RPMI8226 (cell line): ENCODE results near the gene PADI1.

Experiments
- DNase-seq: peaks from one replicate; pipeline ENCODE4 v3.0.0-alpha.2; 2015

PADI1 gene

DNA sequence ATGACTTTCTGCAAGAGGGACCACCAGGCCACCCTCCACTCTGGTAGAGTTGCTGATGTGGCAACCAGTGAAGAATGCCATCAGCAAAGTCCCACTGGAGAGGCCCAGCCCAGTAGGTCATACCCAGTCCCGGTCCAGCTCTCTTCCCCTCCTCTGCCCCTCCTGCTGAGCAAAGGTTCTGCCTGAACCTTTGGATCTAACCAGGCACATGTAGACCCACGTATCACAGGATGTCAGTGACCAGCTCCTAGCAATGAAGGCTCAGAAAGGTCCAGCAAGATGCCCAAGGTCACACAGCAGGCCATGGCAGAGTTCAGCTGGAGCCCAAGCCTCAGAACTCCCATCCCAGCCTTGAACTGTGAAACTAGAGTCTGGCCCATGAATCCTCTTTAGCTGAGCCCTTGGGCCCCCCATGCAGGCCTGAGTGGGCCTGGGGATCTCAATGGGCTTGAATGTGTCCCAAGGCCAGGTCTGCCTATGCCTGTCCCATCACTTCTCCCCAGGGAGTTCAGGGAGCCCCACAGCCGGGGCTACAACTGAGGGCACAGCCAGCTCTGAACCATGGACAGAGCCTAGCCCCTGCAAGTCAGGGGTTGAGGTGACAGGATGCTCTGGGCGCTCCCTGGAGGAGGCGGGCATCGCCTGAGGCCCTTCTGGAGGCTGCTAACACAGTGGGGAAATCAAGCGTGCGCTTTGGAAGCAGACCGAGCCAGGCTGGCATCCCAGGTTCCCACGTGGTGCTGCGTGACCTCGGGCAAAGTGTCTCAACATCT, 21.4 kb upstream of the PADI1 start:
- no peak for DNase-seq

GRCh38 chr1:17184161-17184665, 20.7 kb upstream of the PADI1 start:
- no peak for DNase-seq

DNA sequence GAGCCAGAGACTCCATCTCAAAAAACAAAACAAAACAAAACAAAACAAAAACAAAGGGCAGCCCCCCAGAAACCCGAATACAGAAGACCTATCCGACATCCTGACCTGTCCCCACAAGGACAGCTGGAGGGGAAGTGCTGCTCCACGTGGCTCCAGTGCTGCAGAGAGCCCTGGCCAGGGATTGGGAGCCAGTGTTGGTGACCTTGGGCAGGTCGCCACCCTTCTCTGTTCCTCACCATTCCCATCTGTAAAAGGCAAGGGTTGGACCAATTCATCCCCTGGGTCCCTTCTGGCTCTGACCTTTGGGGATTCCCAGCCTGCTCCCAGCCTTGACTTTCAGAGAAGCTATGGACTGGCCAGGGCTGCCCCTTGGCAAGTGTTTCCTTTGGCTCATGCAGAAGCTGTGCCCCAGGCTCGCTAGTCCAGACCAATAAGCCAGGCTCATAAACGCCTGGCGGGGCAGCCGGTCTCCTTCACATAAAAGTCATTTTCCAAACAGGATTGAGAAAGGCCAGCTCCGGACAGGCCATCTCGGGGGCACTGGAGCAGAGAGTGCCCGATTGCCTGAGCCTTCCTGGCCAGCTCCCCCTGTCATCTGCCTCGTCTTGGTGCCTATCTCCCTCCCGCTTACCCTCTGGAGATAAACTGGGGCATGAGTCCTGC, 20.0 kb upstream of the PADI1 start:
- DNase-seq = no peak

- no peak for DNase-seq
These were observed 19.5 kb upstream of the PADI1 start for GRCh38 chr1:17185485-17185860.

GRCh38 chr1:17186216-17186909, 18.6 kb upstream of the PADI1 start:
- DNase-seq = no peak

DNA sequence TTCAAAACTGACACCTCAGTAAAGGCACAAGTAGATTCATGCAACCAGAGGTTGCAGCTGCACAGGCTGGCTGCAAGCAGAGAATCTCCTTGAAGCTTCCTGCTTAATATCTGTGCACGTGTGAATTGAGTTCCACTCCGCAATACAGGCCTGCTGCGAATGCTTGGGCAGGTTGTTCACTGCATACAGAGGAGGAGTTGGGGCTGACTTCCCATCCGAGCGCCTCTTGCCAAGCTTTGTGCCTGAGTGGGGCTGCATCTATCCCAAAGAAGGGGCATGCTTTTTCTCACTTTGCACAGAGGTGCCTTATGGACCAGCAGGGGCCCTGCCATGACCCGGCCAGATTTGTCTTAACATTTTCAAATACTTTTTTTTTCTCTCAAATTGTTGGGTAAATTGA, 17.9 kb upstream of the PADI1 start:
- DNase-seq = no peak

DNA sequence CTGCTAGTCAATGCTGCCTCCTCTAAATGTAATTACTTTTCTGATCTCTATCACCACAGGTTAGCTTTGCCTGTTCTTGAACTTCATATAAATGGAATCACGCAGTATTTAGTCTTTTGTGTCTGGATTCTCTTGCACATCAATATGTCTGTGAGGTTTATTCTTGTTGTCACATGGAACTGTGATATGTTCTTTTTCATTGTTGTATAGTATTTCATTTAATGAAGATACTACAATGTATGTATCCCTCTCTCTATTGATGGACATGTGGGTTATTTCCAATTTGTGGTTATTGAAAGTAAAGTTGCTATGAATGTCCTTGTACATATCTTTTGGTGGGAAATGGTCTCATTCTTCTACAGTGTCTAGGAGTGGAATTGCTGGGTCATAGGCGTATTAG, 16.7 kb upstream of the PADI1 start:
- DNase-seq = no peak

- no peak for DNase-seq
These were observed 15.9 kb upstream of the PADI1 start for GRCh38 chr1:17188889-17189631.

- DNase-seq = no peak
These were observed 15.3 kb upstream of the PADI1 start for GRCh38 chr1:17189632-17189990.

GRCh38 chr1:17190010-17190995, 14.6 kb upstream of the PADI1 start:
- no peak for DNase-seq

GRCh38 chr1:17191990-17192242, 13.0 kb upstream of the PADI1 start:
- no peak for DNase-seq

GRCh38 chr1:17192394-17193221, 12.3 kb upstream of the PADI1 start:
- no peak for DNase-seq

DNA sequence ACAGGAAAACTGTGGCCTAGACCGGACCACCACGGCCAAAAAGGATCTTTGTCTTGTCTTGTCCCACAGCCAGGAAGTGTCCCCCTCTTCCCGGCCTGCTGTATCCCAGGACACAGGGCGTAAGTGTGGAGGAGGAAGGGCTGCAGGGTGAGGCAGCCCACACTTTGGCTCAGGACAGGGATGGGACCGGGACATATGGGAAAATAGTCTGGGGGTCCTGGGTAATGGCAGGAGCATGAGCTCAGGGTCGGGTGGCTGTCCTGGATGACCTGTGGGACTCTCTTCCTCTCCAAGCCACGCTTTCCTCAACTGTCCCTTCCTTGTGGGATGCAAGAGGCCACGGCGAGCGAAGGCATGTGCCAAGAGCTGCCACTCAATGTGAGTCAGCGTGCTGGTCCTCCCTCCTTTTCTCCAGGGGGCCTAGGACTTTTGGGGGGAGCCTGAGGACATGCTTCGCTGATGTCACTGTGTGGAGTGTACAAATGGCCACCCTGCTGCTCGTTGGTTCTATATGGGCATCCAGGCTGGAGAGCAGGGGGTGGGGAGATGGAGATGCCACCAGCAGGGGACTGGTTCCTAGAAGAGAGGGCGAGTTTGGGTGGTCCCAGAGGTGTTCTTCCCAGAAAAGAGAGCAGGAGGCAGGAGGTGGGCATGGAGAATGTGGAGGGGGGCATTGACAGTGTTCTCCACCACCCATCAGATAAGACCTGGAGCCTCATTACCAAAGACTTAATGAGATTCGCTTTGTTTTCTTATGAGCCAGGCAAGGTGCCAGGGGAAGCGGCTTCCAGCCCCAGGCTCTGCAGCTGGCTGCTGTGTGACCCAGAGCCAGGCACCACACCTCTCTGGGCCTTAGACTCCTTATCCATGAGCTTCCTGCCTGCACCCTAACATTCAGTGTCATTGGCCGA, 11.5 kb upstream of the PADI1 start:
- DNase-seq = no peak

- no peak for DNase-seq
These were observed 10.8 kb upstream of the PADI1 start for GRCh38 chr1:17194133-17194475.

GRCh38 chr1:17194615-17195528, 10.1 kb upstream of the PADI1 start:
- DNase-seq = no peak

GRCh38 chr1:17195731-17196130, 9.2 kb upstream of the PADI1 start:
- no peak for DNase-seq

GRCh38 chr1:17196496-17197185, 8.3 kb upstream of the PADI1 start:
- DNase-seq = no peak

GRCh38 chr1:17197696-17198095, 7.2 kb upstream of the PADI1 start:
- no peak for DNase-seq
